Memory B cell (primary cell): ENCODE measurements around the gene PCSK1.

Experiments used
- ATAC-seq: fragments of 150-1000 bp; cut with Tn5 transposase; 2 replicates; pipeline ENCODE4 v1.10.0; 2021; ENCODE audit warnings: low read depth, mild to moderate bottlenecking, moderate library complexity
- DNase-seq, 2 donors: peaks; one replicate each; pipeline ENCODE4 v3.0.0; 2022; ENCODE audit warnings: low spot score in 2 of 2
- H3K27ac Mint-ChIP-seq: one replicate; pipeline ENCODE4 v1.8.0; 2022; ENCODE audit warnings: mild to moderate bottlenecking, moderate library complexity, mixed read lengths
- H3K27me3 Mint-ChIP-seq: one replicate; pipeline ENCODE4 v1.8.0; 2022; ENCODE audit warnings: mixed read lengths
- H3K36me3 Mint-ChIP-seq: one replicate; pipeline ENCODE4 v1.8.0; 2022; ENCODE audit warnings: mild to moderate bottlenecking, mixed read lengths
- H3K4me1 Mint-ChIP-seq: one replicate; pipeline ENCODE4 v1.8.0; 2022; ENCODE audit warnings: mixed read lengths
- H3K4me3 Mint-ChIP-seq: one replicate; pipeline ENCODE4 v1.8.0; 2022; ENCODE audit warnings: mild to moderate bottlenecking, moderate library complexity, mixed read lengths
- H3K9me3 Mint-ChIP-seq: one replicate; pipeline ENCODE4 v1.8.0; 2022; ENCODE audit warnings: mixed read lengths

PCSK1 gene

DNA sequence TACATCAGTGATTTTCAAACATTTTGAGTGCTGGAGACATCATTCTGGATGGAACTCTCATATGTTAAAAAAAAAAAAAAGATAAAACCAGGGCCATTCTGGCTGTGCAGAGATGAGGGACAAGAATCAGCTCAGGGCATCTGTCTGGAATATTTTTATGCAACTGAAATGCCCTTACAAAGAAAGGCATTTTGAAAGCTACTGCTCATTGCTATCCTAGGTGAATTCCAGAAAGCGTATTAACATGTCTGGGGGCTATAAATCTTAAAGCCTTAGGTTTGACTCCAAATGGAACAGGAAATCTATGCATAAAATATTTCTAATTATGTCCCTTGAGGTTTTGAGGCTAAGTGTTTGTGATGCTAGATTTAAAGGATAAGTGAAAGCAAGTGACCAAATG lies 14.9 kb upstream of the PCSK1 start:
- no peaks in the 10 kb centered on the region for H3K36me3 Mint-ChIP-seq
- H3K4me1 Mint-ChIP-seq = peaks cover 2% of the 10 kb centered on the region
- H3K27me3 Mint-ChIP-seq = peaks cover 10% of the 10 kb centered on the region
- no peak for ATAC-seq
- DNase-seq = no peak
- no peak overlapping the region for H3K27ac Mint-ChIP-seq
- H3K4me3 Mint-ChIP-seq = no peak overlapping the region
- no peaks in the 10 kb centered on the region for H3K9me3 Mint-ChIP-seq

DNA sequence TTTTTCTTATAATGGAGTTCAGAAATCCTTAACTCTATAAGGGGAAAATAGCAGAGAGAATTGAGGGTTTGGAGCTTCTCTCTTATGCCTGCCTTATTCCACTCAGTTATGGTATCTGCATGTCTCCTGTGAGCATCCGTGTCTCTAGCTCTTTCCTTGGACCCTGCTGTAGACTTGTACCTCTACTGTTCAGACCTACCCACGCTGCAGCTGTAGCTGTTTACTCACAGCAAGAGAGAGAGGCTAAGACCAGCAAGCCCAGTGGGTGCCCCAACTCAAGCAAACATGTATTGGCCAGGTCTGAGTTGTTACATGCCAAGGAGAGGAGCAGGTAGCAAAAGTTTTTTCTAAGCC lies 7.1 kb upstream of the PCSK1 start:
- no peak for DNase-seq
- Mint-ChIP-seq H3K4me1 (peaks cover 11% of the 10 kb centered on the region), H3K27me3 (peaks cover 3% of the 10 kb centered on the region), H3K4me3 (peak overlapping the region; percentile 7), H3K36me3 (no peaks in the 10 kb centered on the region), H3K27ac (peak overlapping the region; percentile 93), H3K9me3 (no peaks in the 10 kb centered on the region)
- no peak for ATAC-seq

DNA sequence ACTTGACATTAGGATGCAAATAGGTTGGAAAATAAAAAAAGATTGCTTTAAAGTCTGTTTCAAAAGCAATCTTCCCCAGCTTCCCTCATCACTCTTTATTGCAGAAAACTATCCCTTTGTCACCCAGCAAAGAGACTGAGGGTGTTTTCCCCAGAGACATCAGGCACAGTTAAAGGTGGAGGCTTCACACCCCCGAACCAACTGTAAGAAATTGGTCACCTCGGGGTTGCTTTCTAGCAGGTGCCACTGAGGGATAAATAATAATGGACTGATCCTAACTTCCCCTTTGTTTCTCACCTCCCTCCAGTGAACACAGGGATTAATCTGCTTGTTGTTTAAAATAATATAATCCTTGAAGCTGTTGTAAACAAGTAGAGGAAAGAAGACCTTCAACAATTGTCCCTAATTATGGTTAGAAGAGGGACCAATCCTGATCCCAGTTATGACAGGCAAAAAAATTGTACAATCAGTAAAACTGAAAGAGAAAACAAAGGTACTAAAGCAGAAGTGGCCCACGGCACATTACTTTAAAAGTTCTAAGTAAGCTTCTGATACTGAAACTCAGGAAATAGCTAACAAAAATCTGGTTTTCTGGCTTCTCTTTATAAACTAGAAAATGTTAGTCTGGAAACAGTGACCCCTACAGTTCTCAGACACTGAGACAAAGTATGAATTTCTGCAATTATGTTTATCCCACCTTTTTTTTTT lies 6.6 kb upstream of the PCSK1 start:
- H3K27me3 Mint-ChIP-seq = peaks cover 5% of the 10 kb centered on the region
- H3K4me3 Mint-ChIP-seq = peak overlapping the region; percentile 80
- H3K9me3 Mint-ChIP-seq = no peaks in the 10 kb centered on the region
- H3K4me1 Mint-ChIP-seq = peaks cover 10% of the 10 kb centered on the region
- no peaks in the 10 kb centered on the region for H3K36me3 Mint-ChIP-seq
- H3K27ac Mint-ChIP-seq = peak overlapping the region; percentile 93
- DNase-seq (peak in 1 of 2 donors; percentile 15), ATAC-seq (peak; percentile 87)

DNA sequence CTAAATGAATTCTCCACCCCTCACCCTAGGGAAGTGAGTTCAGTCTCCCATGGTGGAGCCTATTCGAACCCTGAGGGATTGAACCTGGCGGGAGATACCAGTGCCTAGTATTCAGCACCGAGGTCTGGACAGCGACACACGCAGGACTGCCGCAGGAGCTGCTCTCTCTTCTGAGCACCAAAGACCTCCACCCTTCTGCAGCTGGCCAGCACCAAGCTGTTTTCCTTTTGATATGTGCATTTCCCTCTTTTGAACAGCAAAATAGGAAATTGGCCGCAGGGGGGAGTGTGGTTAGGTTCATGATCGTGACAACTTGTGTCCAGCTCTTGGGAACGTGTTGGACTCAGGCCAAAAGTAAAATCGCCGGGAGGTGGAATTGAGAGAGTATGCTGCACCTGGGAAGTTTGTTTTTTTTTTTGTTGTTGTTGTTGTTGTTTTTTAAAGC lies 1.2 kb upstream of the PCSK1 start:
- H3K4me3 Mint-ChIP-seq = no peak overlapping the region
- no peak overlapping the region for H3K27ac Mint-ChIP-seq
- peaks cover 1% of the 10 kb centered on the region for H3K9me3 Mint-ChIP-seq
- peaks cover 1% of the 10 kb centered on the region for H3K36me3 Mint-ChIP-seq
- peaks cover 15% of the 10 kb centered on the region for H3K4me1 Mint-ChIP-seq
- H3K27me3 Mint-ChIP-seq = peaks cover 25% of the 10 kb centered on the region
- DNase-seq (peak; percentile 9 to 43), ATAC-seq (peak; percentile 53)

DNA sequence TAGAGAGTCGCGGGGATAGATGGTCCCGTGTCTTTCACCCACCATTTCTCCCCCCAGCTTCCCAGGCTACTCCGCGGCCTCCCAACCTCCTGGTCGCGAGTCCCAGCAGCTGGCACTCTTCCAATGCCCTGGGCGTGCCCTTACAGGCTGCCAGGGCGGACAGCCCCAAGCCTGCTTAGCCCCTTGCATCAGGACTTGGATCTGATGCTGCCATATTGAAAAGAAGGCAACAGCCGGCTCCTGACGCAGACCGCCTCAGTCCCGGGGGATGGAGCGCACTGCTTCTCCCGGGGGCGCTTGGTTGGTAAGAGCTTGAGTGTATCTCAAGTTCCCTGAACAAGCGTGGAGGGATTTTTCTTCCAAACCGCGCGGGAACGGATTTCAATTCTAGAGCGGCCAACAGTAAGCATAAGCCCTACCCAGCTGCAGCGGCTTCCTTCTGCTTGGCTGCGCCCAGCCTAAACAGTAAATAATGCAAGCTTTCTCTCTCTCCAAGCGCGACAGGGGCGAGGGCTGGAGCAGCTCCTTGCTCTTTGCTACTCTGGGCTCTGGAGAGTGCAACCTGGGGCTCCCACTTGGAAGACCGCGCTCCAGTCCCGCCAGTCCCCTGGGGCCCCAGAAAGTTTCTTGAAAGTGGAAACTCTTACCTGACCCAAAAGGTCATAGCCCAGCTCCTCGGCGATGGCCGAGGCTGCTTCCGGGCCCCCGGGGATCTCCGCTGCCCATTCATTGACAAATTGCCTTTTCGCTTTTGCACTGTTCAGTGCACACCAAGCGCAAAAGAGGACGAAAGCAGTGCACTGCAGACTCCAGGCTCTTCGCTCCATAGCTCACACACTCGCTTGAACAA lies 607 bp downstream of the PCSK1 start:
- no peak for ATAC-seq
- Mint-ChIP-seq H3K9me3 (peaks cover 1% of the 10 kb centered on the region), H3K36me3 (peaks cover 1% of the 10 kb centered on the region), H3K4me3 (no peak overlapping the region), H3K27me3 (peaks cover 27% of the 10 kb centered on the region), H3K4me1 (peaks cover 15% of the 10 kb centered on the region), H3K27ac (no peak overlapping the region)
- DNase-seq = no peak

DNA sequence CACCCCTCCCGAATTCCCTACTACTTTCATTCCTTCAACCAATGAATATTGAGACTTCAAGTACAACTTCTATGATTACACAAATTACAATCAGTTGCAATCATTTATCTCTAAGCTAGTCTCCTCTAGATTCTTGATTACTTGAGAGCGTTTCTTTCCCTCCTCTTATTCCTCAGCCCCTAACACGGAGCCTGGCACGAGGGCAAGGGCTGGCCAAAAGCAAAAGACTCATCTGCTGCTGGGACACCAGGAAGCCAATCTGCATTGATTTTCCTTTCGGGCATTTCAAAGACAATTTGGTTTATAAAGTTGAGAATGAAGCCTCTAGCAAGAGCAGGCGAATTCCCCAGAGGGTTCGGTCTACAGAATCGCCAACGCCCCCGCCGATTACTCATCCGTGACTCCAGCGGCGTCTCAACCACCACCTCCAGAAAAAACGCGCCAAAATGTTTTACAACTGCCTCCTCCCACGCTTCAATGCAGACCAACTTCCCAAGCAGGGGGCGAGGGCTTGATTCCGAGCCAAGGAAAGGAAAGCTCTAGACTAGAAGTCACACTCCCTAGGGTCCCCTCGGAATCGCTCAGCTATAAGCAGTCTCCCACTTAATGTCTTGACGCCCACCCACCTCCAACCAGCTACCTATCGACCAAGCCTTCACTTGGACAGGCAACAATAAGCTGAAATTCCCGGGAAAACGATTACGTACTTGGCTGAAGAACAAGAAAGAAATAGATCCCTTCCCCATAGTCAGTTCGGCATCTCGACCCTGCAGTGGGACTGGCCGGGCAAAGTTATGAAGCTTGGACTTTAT lies 1.5 kb downstream of the PCSK1 start:
- Mint-ChIP-seq H3K27ac (no peak overlapping the region), H3K4me1 (peaks cover 15% of the 10 kb centered on the region), H3K27me3 (peaks cover 28% of the 10 kb centered on the region), H3K36me3 (peaks cover 1% of the 10 kb centered on the region), H3K9me3 (peaks cover 1% of the 10 kb centered on the region), H3K4me3 (peak overlapping the region; percentile 41)
- ATAC-seq = no peak
- DNase-seq = peak in 1 of 2 donors; percentile 12

DNA sequence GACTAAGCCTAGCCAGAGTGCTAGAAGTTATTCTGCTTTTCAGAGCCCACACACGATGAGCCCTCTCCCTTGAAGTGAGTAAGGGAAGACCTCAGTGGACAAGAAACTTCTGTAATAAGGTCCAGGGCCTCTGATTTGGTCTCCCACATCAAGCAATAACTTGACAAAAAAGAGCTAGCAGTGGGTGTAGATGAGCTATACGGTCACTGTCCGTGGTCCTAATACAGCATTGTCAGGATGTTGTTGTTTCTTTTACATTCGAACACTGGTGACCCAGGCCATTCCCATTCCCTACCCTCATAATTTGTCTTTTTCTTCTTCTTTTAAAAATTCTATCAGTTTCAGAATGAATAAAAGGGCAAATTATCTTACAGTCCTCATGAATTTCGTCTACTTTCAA lies 5.2 kb downstream of the PCSK1 start:
- peaks cover 24% of the 10 kb centered on the region for H3K27me3 Mint-ChIP-seq
- peaks cover under 1% of the 10 kb centered on the region for H3K36me3 Mint-ChIP-seq
- H3K4me1 Mint-ChIP-seq = peaks cover 8% of the 10 kb centered on the region
- no peak overlapping the region for H3K4me3 Mint-ChIP-seq
- no peak for ATAC-seq
- DNase-seq = no peak
- H3K27ac Mint-ChIP-seq = no peak overlapping the region
- H3K9me3 Mint-ChIP-seq = peaks cover under 1% of the 10 kb centered on the region

DNA sequence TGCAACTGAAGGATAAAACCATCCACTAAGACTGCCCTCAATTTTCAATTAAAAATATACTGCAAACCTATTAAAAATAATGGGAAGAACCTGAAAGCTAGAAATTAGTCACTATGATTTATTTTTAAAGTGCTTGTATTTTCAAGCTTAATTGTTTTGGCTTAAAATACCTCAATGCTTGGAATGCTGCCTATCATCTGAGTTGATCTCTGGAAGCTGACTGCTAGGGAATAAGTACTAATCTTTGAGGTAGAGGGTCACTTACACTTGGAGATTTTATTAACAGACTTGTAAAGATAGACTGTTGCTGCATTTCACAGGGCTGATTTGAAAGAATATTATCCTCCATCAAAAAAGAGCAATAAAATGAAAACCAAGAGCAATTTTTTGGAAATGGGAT lies 6.2 kb downstream of the PCSK1 start:
- no peak for DNase-seq
- no peak overlapping the region for H3K27ac Mint-ChIP-seq
- H3K9me3 Mint-ChIP-seq = no peaks in the 10 kb centered on the region
- H3K4me1 Mint-ChIP-seq = peaks cover 7% of the 10 kb centered on the region
- peaks cover 20% of the 10 kb centered on the region for H3K27me3 Mint-ChIP-seq
- no peaks in the 10 kb centered on the region for H3K36me3 Mint-ChIP-seq
- ATAC-seq = no peak
- H3K4me3 Mint-ChIP-seq = no peak overlapping the region

DNA sequence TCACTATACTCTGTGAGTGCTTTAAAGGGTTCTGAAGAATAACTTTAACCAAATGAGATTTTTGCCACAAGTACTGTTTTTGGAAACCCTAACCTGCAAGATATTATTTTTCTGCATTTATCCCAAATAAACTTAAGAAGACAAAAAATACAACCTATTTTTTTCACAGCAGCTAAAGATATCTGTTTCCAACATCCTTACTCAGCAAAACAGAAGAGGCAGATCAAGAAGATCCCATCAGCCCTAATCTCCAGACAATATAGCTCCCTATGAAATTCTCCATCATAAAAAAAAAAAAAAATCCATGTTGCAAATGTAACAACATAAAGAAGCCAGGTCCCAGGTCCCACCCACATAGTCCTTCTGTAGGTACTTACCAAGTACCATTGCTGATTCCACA lies 7.6 kb downstream of the PCSK1 start:
- no peak for DNase-seq
- no peaks in the 10 kb centered on the region for H3K4me1 Mint-ChIP-seq
- no peaks in the 10 kb centered on the region for H3K9me3 Mint-ChIP-seq
- H3K27me3 Mint-ChIP-seq = peaks cover 13% of the 10 kb centered on the region
- ATAC-seq = no peak
- H3K4me3 Mint-ChIP-seq = no peak overlapping the region
- H3K27ac Mint-ChIP-seq = no peak overlapping the region
- H3K36me3 Mint-ChIP-seq = no peaks in the 10 kb centered on the region

DNA sequence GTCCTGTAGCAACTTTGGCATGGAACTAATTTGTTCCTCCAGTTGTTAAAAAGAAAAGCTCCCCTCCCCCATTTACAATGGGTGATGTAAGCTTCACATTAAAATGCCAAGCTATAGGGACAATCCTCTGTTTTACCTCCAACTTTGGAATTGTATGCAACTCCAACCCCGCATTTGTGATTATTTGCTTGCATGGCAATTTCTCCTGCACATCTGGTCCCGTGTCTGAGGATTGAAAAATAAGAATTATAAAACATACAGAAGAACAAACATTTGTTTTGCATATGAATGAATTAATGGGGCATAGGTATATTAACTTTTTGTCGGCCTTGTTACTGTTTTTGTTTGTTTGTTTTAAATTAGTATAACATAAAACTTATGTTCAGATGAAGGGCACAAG lies 17.2 kb downstream of the PCSK1 start:
- ATAC-seq = no peak
- DNase-seq = no peak
- H3K9me3 Mint-ChIP-seq = no peaks in the 10 kb centered on the region
- peaks cover 1% of the 10 kb centered on the region for H3K27me3 Mint-ChIP-seq
- H3K36me3 Mint-ChIP-seq = no peaks in the 10 kb centered on the region
- no peaks in the 10 kb centered on the region for H3K4me1 Mint-ChIP-seq
- H3K4me3 Mint-ChIP-seq = no peak overlapping the region
- H3K27ac Mint-ChIP-seq = no peak overlapping the region

DNA sequence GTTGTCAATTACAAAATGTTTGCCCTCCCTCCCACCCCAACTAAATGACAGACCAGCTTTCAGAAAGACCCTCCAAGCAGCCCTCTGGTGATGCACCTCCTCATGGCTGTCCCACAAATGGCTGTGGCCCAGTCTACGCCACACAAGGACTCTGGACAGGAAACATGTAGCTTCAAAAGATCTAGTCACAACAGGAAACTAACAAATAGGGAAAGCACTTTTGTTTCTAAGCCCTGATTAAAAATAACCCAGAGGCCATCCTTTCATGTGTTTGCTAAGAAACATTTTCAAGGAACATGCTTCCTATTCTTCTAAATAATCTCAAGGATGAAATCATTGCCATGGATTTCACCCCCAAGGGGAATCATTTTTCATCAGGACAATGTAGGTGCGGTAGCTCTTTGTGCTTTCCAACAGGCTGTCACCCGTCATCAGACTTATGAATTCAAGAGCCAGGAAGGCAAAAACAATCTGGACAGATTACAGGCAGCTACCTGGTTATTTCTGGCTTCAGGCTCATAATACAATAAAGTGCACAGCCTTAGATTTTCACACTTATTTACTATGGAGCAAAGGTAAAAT lies 20.1 kb downstream of the PCSK1 start:
- Mint-ChIP-seq H3K4me3 (no peak overlapping the region), H3K4me1 (no peaks in the 10 kb centered on the region), H3K27me3 (peaks cover 1% of the 10 kb centered on the region), H3K36me3 (no peaks in the 10 kb centered on the region), H3K9me3 (no peaks in the 10 kb centered on the region), H3K27ac (no peak overlapping the region)
- no peak for ATAC-seq
- DNase-seq = no peak

DNA sequence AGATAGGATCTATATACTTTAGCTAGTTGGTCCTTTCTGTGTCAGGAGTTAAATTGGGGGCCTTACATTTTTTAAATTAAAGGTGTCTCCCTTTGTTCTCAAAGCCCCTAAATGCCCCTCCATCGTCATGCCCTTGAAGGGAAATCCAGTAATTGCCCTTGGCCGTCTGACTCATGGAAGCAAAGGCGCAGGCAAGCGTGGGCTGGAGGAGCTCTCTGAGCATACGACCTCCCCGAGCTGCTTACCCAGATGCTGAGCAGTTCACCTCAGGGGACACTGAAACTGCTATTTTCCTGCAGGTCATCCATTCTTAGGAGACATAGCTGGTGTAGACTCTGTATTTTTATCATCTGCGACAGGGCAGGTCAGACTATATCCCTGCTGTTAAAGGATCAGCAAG lies 23.0 kb downstream of the PCSK1 start:
- no peak overlapping the region for H3K4me3 Mint-ChIP-seq
- H3K36me3 Mint-ChIP-seq = no peaks in the 10 kb centered on the region
- no peak overlapping the region for H3K27ac Mint-ChIP-seq
- ATAC-seq (no peak), DNase-seq (no peak)
- no peaks in the 10 kb centered on the region for H3K9me3 Mint-ChIP-seq
- H3K27me3 Mint-ChIP-seq = peaks cover 1% of the 10 kb centered on the region
- no peaks in the 10 kb centered on the region for H3K4me1 Mint-ChIP-seq

DNA sequence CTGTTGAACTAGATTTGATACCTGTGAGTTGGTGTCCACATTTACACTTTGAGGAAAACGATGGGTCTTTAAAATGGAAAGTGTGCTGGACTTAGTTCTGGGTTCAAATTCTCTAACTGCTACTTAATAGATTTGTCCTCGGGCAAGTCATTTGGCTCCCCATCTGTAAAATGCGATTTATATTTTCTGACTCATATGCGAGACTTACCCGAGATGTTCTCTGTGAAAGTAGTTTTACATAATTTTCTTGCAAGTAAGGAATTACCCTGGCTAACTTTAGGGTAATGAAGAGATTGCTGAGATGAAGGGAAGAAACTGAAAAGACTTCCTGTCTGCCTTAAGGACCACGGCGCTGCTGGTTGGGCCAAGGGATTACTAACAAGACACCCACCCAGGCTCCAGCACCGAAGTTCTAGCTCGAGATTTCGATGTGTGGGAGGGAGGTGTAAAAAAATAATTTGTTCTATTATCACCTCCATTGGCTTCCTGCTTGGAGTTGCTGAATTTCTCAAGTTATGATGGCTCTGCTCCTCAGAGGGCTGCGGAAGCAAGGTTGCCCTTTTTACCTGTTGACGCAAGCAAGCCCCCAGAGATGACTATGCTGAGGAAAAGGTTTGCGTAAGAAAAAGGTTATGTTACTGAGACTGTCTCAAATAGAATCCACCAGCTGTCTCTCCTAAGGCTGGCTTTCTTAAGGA lies 24.1 kb downstream of the PCSK1 start:
- no peak for ATAC-seq
- H3K4me1 Mint-ChIP-seq = no peaks in the 10 kb centered on the region
- no peaks in the 10 kb centered on the region for H3K36me3 Mint-ChIP-seq
- H3K9me3 Mint-ChIP-seq = no peaks in the 10 kb centered on the region
- no peak overlapping the region for H3K4me3 Mint-ChIP-seq
- DNase-seq = no peak
- no peak overlapping the region for H3K27ac Mint-ChIP-seq
- peaks cover 1% of the 10 kb centered on the region for H3K27me3 Mint-ChIP-seq
